ENCODE results near the gene RAB44. TPM values are rescaled to one million over a fixed set of nuclear protein-coding genes. Genes with fewer than 3 reads are reported as not detected.

RAB44 gene
- total RNA-seq, 1 experiment from 2014 or later, result 0.11 TPM

- TF ChIP-seq ZNF425 (CRISPR knock-in tag; conservative IDR thresholded peaks at IDR 0.05) (no peak), E2F1 (CRISPR knock-in tag; IDR thresholded peaks at IDR 0.05) (no peak), GTF2I (CRISPR knock-in tag; conservative IDR thresholded peaks at IDR 0.05) (no peak), FOXK1 (CRISPR knock-in tag; IDR thresholded peaks at IDR 0.05) (peak; percentile 78), NFATC4 (CRISPR knock-in tag; IDR thresholded peaks at IDR 0.05) (no peak), GABPB1 (CRISPR knock-in tag; IDR thresholded peaks at IDR 0.05) (peak; percentile 100), ZNF232 (CRISPR knock-in tag; IDR thresholded peaks at IDR 0.05) (no peak), ZNF423 (CRISPR knock-in tag; IDR thresholded peaks at IDR 0.05) (peak; percentile 98), ETV6 (CRISPR knock-in tag; IDR thresholded peaks at IDR 0.05) (peak; percentile 50; the same call in 1 of the 2 replicates), TEAD1 (CRISPR knock-in tag; IDR thresholded peaks at IDR 0.05) (peak; percentile 65; the same call in 1 of the 2 replicates), FOXP1 (CRISPR knock-in tag; IDR thresholded peaks at IDR 0.05; ENCODE audit: borderline replicate concordance) (peak; percentile 60; the same call in 1 of the 2 replicates), NFYB (CRISPR knock-in tag; conservative IDR thresholded peaks at IDR 0.05; ENCODE audit: low read depth) (no peak), HMGXB4 (CRISPR knock-in tag; IDR thresholded peaks at IDR 0.05) (0 out of 2 replicates have a peak, but pooled peaks have one; percentile 29), PRDM15 (CRISPR knock-in tag; IDR thresholded peaks at IDR 0.05) (no peak), AFF4 (CRISPR knock-in tag; IDR thresholded peaks at IDR 0.05; ENCODE audit: borderline replicate concordance) (no peak), PRRX2 (CRISPR knock-in tag; IDR thresholded peaks at IDR 0.05) (no peak), ZNF138 (CRISPR knock-in tag; conservative IDR thresholded peaks at IDR 0.05) (no peak), RELA (CRISPR knock-in tag; IDR thresholded peaks at IDR 0.05; ENCODE audit: borderline replicate concordance) (no peak), ZNF416 (CRISPR knock-in tag; IDR thresholded peaks at IDR 0.05) (no peak), CTCF (IDR thresholded peaks at IDR 0.05) (no peak), ZBTB43 (CRISPR knock-in tag; IDR thresholded peaks at IDR 0.05) (no peak), NFE2L1 (CRISPR knock-in tag; IDR thresholded peaks at IDR 0.05) (peak; percentile 80; the same call in 1 of the 2 replicates), RORB (CRISPR knock-in tag; IDR thresholded peaks at IDR 0.05) (no peak)
These were observed 30.6 kb upstream of the RAB44 start (continued) for GRCh38 chr6:36666826-36667591.

All from WTC11 (cell line).